Measurements from ENCODE around the gene CMTM4.

- TF ChIP-seq EZH2 (IDR thresholded peaks at IDR 0.05; ENCODE audit: insufficient read depth, poor library complexity, severe bottlenecking), result no peak
- no peak for TF ChIP-seq EZH2phosphoT487 (IDR thresholded peaks at IDR 0.05; ENCODE audit: insufficient read depth, low read depth)
Observed at GRCh38 chr16:66588981-66589713, 107.4 kb downstream of the CMTM4 start.
